GM18907 (cell line): ENCODE results near the gene TMEM169.

ENCODE experiments used
- ATAC-seq: cut with Tn5 transposase; IDR thresholded peaks from one replicate; pipeline ENCODE4 v1.9.1; 2021; ENCODE audit warnings: mild to moderate bottlenecking, moderate library complexity; ENCODE audit not compliant: unreplicated experiment

TMEM169 gene

GRCh38 chr2:216101109-216101508, 19.4 kb downstream of the TMEM169 start:
- ATAC-seq: no peak

GRCh38 chr2:216103213-216103612, 21.5 kb downstream of the TMEM169 start:
- no peak for ATAC-seq

GRCh38 chr2:216104691-216105090, 23.0 kb downstream of the TMEM169 start:
- no peak for ATAC-seq

- no peak for ATAC-seq
Measured at GRCh38 chr2:216107320-216107719, 25.6 kb downstream of the TMEM169 start.

- no peak for ATAC-seq
Measured at GRCh38 chr2:216107760-216108159, 26.0 kb downstream of the TMEM169 start.

GRCh38 chr2:216108310-216108966, 26.7 kb downstream of the TMEM169 start:
- no peak for ATAC-seq

GRCh38 chr2:216108967-216109921, 27.5 kb downstream of the TMEM169 start, which contains the start of gene XRCC5:
Gene XRCC5, plus strand, starts transcription at chr2:216109348. Its CDS starts 89 bp downstream, at chr2:216109437.
- peak; percentile 57 for ATAC-seq

GRCh38 chr2:216109962-216110614, 28.4 kb downstream of the TMEM169 start:
- ATAC-seq: no peak

- no peak for ATAC-seq
Measured at GRCh38 chr2:216110620-216111019, 28.9 kb downstream of the TMEM169 start.

- no peak for ATAC-seq
Measured at GRCh38 chr2:216111122-216111521, 29.4 kb downstream of the TMEM169 start.

GRCh38 chr2:216112926-216113325, 31.2 kb downstream of the TMEM169 start:
- ATAC-seq: no peak

- peak; percentile 64 for ATAC-seq
Measured at GRCh38 chr2:216113572-216113971, 31.9 kb downstream of the TMEM169 start.

- ATAC-seq: peak; percentile 1
Measured at GRCh38 chr2:216114382-216114713, 32.6 kb downstream of the TMEM169 start.

GRCh38 chr2:216114714-216115531, 33.2 kb downstream of the TMEM169 start:
- ATAC-seq: peak; percentile 58

- ATAC-seq: no peak
Measured at GRCh38 chr2:216116418-216116817, 34.7 kb downstream of the TMEM169 start.

- no peak for ATAC-seq
Measured at GRCh38 chr2:216117561-216118340, 36.0 kb downstream of the TMEM169 start.

GRCh38 chr2:216118474-216118873, 36.8 kb downstream of the TMEM169 start:
- no peak for ATAC-seq

GRCh38 chr2:216119146-216119545, 37.4 kb downstream of the TMEM169 start:
- ATAC-seq: no peak

- ATAC-seq: no peak
Measured at GRCh38 chr2:216119986-216120385, 38.3 kb downstream of the TMEM169 start.

GRCh38 chr2:216121255-216121654, 39.5 kb downstream of the TMEM169 start:
- no peak for ATAC-seq
